ENCODE measurements around the gene MRPL51.
"Not testable (repeated sequence)": the region's sequence is repeated elsewhere in the genome, so short reads cannot be mapped to it uniquely, and the experiment has no call there.

MRPL51 gene

DNA sequence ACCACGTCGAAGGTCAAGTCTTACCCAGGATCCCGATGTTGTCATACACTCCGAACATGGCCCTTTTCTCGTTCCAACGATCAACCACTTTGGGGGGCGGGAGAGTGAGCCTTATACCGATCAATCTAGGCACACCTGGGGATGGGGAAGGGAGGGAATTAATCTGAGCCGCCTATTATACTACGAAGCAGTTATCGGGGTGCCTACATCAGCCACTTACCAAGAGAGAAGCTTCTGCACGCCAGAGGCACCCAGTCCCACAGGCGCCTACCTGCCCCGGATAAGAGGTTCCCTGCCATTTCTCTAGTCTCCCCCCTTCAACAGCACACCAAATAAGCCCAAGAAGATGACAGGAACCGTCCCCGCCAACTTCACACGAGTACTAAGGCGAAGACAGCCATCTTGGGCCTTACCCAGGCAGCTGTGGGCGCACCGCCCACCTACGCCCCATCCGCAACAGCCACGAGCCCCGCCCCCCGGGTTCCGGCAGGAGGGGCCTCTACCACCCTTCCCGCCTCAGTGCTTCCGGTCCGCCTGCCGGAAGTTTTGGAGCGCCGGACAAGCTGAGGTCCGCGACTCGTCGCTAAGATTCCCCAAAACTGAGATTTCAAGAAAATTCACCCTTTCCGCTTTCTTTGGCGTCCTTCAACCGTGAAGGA lies at the start of gene MRPL51:
Gene MRPL51, minus strand, starts transcription at position 425 of the 659 bp plus-strand sequence. Its CDS starts 126 bp downstream, at position 299.
- peak; percentile 98 for DNase-seq
- in situ Hi-C loops (cut with HindIII; ENCODE audit: low pct_ligation_motif_present, low pct_unique_long_range_greater_than_20kb, low sequenced_read_pairs): no loop called here

DNA sequence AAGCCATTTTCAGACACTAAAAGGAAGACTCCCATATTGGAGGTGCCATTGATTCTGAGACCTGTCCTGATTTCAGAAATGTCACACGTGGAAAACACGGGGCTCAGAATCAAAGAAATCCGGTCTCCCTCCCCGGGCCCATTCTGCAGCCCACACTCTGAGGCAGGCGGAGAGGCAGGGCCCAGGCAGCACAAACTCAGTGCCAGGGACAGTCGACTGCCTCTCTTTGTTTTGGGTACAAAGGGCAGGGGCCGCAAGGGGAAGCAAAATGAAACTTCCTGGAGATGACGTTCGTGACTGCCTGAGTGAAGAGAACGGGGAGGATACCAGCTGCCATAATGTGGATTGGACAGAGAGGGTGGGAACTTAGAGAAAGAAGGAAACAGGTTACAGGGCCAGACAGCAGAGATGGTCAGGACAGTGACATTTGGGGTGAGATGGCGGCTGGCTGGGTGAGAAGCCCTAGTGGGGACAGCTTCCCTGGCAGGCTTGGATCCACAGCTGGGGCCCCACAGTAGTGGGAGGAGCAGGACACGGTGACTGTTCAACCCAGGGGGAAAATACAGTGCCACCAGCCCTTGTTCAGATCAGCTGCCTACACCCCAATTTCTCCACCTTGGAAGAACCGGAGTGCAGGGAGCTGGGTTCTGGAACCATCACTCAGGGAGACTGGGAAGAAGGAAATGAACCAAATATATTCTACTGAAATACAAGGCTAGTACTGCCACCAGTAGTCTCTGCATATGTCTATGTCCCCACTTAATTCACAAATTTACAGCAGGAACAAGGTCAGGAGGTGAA lies 49.3 kb upstream of the MRPL51 start:
- DNase-seq: no peak
- in situ Hi-C loops (cut with HindIII; ENCODE audit: low pct_ligation_motif_present, low pct_unique_long_range_greater_than_20kb, low sequenced_read_pairs): no loop called here

DNA sequence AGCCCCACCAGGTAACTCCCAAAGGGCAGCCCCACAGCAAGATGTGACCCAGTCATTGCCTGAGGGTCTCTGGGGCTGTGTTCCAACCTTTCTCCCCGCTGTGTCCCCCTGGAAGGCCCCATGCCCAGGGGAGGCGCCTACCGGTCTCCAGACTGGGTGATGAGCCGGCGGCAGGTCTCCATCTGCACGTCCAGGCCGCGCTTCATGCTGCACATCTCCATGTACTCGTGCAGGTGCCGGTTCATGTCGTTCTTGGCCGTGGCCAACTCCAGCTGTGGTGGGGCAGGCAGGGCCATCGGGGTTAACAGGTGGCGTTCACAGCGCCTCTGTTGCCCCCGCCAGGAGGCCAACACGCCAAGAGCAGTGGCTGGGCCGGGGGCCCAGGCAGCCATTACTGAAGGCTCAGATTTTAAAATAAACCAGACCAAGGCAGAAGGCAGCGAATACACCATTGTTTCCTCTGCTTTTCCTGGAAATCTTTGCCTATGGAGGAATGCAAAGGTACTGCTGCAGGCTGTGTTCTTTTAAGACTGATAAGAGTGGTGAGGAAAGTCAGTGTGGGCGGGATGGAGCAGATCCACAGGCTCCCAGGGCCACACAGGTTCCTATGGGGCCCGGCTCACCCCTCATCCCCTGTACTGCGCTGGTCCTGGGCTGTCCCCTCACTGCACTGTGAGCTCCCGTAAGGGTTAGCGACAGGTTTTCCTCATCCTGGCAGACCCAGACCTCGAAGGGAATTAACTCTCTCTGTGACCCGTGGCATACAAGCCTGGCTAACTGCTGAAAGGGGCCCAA lies 48.5 kb upstream of the MRPL51 start:
- no peak for DNase-seq
- in situ Hi-C loops (cut with HindIII; ENCODE audit: low pct_ligation_motif_present, low pct_unique_long_range_greater_than_20kb, low sequenced_read_pairs): no loop called here

DNA sequence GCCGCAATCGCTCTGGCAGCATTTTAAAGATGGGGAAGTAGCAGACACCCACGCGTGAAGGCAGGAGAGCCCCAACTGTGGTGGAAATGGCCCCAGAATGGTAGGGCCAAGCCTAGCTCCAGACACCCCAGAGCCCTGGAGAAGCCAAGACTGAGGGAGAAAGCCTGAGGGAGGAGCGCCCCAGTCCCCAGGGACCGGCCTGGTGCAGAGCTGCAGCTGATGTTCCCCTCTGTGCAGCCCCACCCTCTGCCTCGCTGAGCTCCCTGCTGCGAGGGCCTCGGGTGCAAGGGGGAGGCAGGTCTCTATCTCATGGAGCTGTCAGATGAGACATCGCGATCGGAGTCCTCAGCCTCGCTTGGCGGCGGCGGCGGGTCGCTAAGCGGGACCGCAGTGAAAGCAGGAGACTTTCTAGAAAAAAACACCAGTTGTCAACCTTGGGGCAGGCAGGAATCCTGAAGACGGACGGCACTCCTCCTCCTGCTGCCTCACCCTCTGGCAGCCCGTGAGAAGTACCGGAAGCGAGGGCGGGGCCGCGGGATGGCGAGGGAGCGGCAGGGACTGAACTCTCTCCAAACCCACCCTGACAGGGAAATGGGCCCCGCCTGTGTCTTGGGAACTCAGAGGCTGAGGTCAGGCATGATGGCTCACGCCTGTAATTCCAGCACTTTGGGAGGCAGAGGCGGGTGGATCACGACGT lies 47.3 kb upstream of the MRPL51 start:
- peak; percentile 97 for DNase-seq
- in situ Hi-C loops (cut with HindIII; ENCODE audit: low pct_ligation_motif_present, low pct_unique_long_range_greater_than_20kb, low sequenced_read_pairs): no loop called here

DNA sequence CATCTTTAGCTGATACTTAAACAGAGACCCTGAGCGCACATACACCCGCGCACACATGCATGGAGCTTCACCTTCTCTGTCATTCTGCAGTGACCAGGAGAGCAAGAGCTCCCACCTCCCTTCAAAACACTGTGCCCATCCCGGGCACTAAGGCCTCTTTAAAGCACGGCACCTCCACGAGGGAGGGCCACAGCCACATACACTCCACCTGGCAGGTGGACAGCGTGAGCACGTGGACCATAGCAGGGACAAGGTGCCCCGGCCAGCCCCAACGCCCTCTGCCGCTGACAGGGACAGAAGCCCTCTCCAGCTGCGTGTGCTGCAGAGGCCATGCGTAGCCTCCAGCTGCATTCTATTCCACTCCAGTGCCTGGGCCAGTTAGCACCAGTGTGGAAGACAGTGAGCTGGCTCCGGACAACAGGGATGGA lies 46.7 kb upstream of the MRPL51 start:
- no peak for DNase-seq
- in situ Hi-C loops (cut with HindIII; ENCODE audit: low pct_ligation_motif_present, low pct_unique_long_range_greater_than_20kb, low sequenced_read_pairs): no loop called here

DNA sequence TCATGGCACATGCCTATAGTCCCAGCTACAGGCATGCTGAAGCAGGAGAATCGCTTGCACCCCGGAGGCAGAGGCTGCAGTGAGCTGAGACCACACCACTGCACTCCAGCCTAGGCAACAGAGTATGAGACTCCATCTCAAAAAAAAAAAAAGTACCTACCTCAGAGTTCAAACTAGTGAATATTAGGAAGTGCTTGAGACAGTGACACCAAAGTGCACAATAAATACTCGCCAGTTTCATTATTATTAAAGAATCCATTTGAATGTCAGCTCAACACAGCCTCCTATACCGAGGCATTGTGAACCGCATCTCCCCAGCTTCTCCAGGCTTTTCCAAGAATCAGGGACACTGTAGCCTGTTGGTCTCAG lies 46.2 kb upstream of the MRPL51 start:
- DNase-seq: no peak
- in situ Hi-C loops (cut with HindIII; ENCODE audit: low pct_ligation_motif_present, low pct_unique_long_range_greater_than_20kb, low sequenced_read_pairs): no loop called here

DNA sequence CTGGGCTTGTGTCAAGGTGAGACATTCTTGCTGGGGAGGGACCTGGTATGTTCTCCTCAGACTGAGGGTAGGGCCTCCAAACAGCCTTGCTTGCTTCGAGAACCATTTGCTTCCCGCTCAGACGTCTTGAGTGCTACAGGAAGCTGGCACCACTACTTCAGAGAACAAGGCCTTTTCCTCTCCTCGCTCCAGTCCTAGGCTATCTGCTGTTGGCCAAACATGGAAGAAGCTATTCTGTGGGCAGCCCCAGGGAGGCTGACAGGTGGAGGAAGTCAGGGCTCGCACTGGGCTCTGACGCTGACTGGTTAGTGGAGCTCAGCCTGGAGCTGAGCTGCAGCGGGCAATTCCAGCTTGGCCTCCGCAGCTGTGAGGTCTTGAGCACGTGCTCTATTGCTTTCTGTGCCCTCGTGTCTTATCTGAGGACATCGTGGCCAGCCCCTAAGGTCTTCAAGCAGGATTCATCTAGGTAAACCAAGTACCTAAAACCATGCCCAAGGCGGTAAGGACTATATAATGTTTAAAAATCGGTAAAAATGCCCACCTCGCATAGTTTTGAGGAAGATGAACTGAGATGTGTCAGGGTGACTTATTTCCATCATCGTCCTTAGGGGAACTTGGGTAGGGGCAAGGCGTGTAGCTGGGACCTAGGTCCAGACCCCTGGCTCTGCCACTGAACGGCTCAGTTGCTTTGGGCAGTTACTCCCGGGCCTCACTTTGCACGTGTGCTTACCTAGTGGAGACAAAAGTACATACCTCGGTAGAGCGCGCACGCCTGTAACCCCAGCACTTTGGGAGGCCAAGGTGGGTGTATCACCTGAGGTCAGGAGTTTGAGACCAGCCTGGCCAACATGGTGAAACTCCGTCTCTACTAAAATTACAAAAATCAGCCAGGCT lies 45.6 kb upstream of the MRPL51 start:
- in situ Hi-C loops (cut with HindIII; ENCODE audit: low pct_ligation_motif_present, low pct_unique_long_range_greater_than_20kb, low sequenced_read_pairs): no loop called here
- DNase-seq: peak; percentile 33

DNA sequence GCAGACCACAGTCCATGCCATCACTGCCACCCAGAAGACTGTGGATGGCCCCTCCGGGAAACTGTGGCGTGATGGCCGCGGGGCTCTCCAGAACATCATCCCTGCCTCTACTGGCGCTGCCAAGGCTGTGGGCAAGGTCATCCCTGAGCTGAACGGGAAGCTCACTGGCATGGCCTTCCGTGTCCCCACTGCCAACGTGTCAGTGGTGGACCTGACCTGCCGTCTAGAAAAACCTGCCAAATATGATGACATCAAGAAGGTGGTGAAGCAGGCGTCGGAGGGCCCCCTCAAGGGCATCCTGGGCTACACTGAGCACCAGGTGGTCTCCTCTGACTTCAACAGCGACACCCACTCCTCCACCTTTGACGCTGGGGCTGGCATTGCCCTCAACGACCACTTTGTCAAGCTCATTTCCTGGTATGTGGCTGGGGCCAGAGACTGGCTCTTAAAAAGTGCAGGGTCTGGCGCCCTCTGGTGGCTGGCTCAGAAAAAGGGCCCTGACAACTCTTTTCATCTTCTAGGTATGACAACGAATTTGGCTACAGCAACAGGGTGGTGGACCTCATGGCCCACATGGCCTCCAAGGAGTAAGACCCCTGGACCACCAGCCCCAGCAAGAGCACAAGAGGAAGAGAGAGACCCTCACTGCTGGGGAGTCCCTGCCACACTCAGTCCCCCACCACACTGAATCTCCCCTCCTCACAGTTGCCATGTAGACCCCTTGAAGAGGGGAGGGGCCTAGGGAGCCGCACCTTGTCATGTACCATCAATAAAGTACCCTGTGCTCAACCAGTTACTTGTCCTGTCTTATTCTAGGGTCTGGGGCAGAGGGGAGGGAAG lies 44.7 kb upstream of the MRPL51 start:
- DNase-seq: peak; percentile 89
- in situ Hi-C loops (cut with HindIII; ENCODE audit: low pct_ligation_motif_present, low pct_unique_long_range_greater_than_20kb, low sequenced_read_pairs): not testable (repeated sequence)

DNA sequence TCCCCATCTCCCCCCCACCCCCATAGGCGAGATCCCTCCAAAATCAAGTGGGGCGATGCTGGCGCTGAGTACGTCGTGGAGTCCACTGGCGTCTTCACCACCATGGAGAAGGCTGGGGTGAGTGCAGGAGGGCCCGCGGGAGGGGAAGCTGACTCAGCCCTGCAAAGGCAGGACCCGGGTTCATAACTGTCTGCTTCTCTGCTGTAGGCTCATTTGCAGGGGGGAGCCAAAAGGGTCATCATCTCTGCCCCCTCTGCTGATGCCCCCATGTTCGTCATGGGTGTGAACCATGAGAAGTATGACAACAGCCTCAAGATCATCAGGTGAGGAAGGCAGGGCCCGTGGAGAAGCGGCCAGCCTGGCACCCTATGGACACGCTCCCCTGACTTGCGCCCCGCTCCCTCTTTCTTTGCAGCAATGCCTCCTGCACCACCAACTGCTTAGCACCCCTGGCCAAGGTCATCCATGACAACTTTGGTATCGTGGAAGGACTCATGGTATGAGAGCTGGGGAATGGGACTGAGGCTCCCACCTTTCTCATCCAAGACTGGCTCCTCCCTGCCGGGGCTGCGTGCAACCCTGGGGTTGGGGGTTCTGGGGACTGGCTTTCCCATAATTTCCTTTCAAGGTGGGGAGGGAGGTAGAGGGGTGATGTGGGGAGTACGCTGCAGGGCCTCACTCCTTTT lies 44.0 kb upstream of the MRPL51 start:
- DNase-seq: no peak
- in situ Hi-C loops (cut with HindIII; ENCODE audit: low pct_ligation_motif_present, low pct_unique_long_range_greater_than_20kb, low sequenced_read_pairs): no loop called here

DNA sequence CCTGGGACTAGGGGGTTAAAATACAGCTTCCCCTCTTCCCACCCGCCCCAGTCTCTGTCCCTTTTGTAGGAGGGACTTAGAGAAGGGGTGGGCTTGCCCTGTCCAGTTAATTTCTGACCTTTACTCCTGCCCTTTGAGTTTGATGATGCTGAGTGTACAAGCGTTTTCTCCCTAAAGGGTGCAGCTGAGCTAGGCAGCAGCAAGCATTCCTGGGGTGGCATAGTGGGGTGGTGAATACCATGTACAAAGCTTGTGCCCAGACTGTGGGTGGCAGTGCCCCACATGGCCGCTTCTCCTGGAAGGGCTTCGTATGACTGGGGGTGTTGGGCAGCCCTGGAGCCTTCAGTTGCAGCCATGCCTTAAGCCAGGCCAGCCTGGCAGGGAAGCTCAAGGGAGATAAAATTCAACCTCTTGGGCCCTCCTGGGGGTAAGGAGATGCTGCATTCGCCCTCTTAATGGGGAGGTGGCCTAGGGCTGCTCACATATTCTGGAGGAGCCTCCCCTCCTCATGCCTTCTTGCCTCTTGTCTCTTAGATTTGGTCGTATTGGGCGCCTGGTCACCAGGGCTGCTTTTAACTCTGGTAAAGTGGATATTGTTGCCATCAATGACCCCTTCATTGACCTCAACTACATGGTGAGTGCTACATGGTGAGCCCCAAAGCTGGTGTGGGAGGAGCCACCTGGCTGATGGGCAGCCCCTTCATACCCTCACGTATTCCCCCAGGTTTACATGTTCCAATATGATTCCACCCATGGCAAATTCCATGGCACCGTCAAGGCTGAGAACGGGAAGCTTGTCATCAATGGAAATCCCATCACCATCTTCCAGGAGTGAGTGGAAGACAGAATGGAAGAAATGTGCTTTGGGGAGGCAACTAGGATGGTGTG lies 43.1 kb upstream of the MRPL51 start:
- in situ Hi-C loops (cut with HindIII; ENCODE audit: low pct_ligation_motif_present, low pct_unique_long_range_greater_than_20kb, low sequenced_read_pairs): no loop called here
- no peak for DNase-seq

DNA sequence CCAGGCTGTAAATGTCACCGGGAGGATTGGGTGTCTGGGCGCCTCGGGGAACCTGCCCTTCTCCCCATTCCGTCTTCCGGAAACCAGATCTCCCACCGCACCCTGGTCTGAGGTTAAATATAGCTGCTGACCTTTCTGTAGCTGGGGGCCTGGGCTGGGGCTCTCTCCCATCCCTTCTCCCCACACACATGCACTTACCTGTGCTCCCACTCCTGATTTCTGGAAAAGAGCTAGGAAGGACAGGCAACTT lies 42.6 kb upstream of the MRPL51 start:
- DNase-seq: no peak
- in situ Hi-C loops (cut with HindIII; ENCODE audit: low pct_ligation_motif_present, low pct_unique_long_range_greater_than_20kb, low sequenced_read_pairs): no loop called here

DNA sequence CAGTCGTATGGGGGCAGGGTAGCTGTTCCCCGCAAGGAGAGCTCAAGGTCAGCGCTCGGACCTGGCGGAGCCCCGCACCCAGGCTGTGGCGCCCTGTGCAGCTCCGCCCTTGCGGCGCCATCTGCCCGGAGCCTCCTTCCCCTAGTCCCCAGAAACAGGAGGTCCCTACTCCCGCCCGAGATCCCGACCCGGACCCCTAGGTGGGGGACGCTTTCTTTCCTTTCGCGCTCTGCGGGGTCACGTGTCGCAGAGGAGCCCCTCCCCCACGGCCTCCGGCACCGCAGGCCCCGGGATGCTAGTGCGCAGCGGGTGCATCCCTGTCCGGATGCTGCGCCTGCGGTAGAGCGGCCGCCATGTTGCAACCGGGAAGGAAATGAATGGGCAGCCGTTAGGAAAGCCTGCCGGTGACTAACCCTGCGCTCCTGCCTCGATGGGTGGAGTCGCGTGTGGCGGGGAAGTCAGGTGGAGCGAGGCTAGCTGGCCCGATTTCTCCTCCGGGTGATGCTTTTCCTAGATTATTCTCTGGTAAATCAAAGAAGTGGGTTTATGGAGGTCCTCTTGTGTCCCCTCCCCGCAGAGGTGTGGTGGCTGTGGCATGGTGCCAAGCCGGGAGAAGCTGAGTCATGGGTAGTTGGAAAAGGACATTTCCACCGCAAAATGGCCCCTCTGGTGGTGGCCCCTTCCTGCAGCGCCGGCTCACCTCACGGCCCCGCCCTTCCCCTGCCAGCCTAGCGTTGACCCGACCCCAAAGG lies 42.1 kb upstream of the MRPL51 start:
- peak; percentile 84 for DNase-seq
- in situ Hi-C loops (cut with HindIII; ENCODE audit: low pct_ligation_motif_present, low pct_unique_long_range_greater_than_20kb, low sequenced_read_pairs): no loop called here

DNA sequence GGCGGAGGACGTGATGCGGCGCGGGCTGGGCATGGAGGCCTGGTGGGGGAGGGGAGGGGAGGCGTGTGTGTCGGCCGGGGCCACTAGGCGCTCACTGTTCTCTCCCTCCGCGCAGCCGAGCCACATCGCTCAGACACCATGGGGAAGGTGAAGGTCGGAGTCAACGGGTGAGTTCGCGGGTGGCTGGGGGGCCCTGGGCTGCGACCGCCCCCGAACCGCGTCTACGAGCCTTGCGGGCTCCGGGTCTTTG lies 41.6 kb upstream of the MRPL51 start:
- in situ Hi-C loops (cut with HindIII; ENCODE audit: low pct_ligation_motif_present, low pct_unique_long_range_greater_than_20kb, low sequenced_read_pairs): no loop called here
- no peak for DNase-seq

DNA sequence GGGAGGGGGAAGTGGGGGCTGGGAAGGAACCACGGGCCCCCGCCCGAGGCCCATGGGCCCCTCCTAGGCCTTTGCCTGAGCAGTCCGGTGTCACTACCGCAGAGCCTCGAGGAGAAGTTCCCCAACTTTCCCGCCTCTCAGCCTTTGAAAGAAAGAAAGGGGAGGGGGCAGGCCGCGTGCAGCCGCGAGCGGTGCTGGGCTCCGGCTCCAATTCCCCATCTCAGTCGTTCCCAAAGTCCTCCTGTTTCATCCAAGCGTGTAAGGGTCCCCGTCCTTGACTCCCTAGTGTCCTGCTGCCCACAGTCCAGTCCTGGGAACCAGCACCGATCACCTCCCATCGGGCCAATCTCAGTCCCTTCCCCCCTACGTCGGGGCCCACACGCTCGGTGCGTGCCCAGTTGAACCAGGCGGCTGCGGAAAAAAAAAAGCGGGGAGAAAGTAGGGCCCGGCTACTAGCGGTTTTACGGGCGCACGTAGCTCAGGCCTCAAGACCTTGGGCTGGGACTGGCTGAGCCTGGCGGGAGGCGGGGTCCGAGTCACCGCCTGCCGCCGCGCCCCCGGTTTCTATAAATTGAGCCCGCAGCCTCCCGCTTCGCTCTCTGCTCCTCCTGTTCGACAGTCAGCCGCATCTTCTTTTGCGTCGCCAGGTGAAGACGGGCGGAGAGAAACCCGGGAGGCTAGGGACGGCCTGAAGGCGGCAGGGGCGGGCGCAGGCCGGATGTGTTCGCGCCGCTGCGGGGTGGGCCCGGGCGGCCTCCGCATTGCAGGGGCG lies 41.0 kb upstream of the MRPL51 start, which contains the start of gene GAPDH:
Gene GAPDH, plus strand, starts transcription at position 595 of the 772 bp plus-strand sequence. CDS start 316 bp downstream, outside the sequence.
- in situ Hi-C loops (cut with HindIII; ENCODE audit: low pct_ligation_motif_present, low pct_unique_long_range_greater_than_20kb, low sequenced_read_pairs): no loop called here
- peak; percentile 99 for DNase-seq

DNA sequence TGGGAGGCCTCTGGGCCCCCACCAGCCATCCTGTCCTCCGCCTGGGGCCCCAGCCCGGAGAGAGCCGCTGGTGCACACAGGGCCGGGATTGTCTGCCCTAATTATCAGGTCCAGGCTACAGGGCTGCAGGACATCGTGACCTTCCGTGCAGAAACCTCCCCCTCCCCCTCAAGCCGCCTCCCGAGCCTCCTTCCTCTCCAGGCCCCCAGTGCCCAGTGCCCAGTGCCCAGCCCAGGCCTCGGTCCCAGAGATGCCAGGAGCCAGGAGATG lies 40.5 kb upstream of the MRPL51 start:
- in situ Hi-C loops (cut with HindIII; ENCODE audit: low pct_ligation_motif_present, low pct_unique_long_range_greater_than_20kb, low sequenced_read_pairs): no loop called here
- no peak for DNase-seq
